ENCODE data around the gene PEPD. TPM values are rescaled to one million over a fixed set of nuclear protein-coding genes. Genes with fewer than 3 reads are reported as not detected.

The PEPD gene
- total RNA-seq, 2 experiments from 2014 or later: 17.5 to 23.0 TPM

GRCh38 chr19:33422369-33423180 is 99.0 kb downstream of the PEPD start:
- intact Hi-C loops (cut with DNase I, micrococcal nuclease): loop anchor here in 1 of 2 experiments (10.0 kb wide), 1 partner anchor 672 kb away; no protein-coding TSS in a partner anchor
- ChIA-PET CTCF (interaction anchor here (1.4 kb wide), 1 partner anchor 15 kb away, joined by 3 read pairs; no protein-coding TSS in a partner anchor), POLR2A (no interaction called here)
- Histone ChIP-seq H3K4me3 (ENCODE audit: low read length) (no peak overlapping the region), H3K4me1 (ENCODE audit: insufficient read depth, low read length) (no peaks in the 10 kb centered on the region), H3K36me3 (ENCODE audit: insufficient read depth, low read length) (no peaks in the 10 kb centered on the region), H3K27ac (ENCODE audit: low read depth in 1 of 2, low read length in 2 of 2) (no peak overlapping the region), H3K9me3 (ENCODE audit: control insufficient read depth in 1 of 2, insufficient read depth in 1 of 2, low read length in 2 of 2) (no peaks in the 10 kb centered on the region), H3K27me3 (ENCODE audit: control insufficient read depth in 1 of 2, insufficient read depth in 2 of 2, low read length in 2 of 2) (no peaks in the 10 kb centered on the region)
- Mint-ChIP-seq H3K4me1 (ENCODE audit: low read depth) (no peaks in the 10 kb centered on the region), H3K27me3 (no peaks in the 10 kb centered on the region), H3K27ac (no peak overlapping the region), H3K4me3 (no peak overlapping the region), H3K9me3 (no peaks in the 10 kb centered on the region), H3K36me3 (ENCODE audit: low read depth) (no peaks in the 10 kb centered on the region)
- DNase-seq (no peak), ATAC-seq (ENCODE audit: poor library complexity) (no peak)
- TF ChIP-seq CTCF (IDR thresholded peaks at IDR 0.05): no peak

GRCh38 chr19:33421368-33421767 is 100.2 kb downstream of the PEPD start:
- H3K4me1 Mint-ChIP-seq (ENCODE audit: low read depth): peaks cover 3% of the 10 kb centered on the region
- no peaks in the 10 kb centered on the region for H3K27me3 Mint-ChIP-seq
- ATAC-seq (ENCODE audit: poor library complexity): no peak

GRCh38 chr19:33420821-33421220 is 100.8 kb downstream of the PEPD start:
- ATAC-seq (ENCODE audit: poor library complexity): no peak
- intact Hi-C loops (cut with DNase I, micrococcal nuclease): loop anchor here in 1 of 2 experiments (10.0 kb wide), 1 partner anchor 674 kb away; no protein-coding TSS in a partner anchor
- Histone ChIP-seq H3K4me3 (ENCODE audit: low read length) (no peak overlapping the region), H3K36me3 (ENCODE audit: insufficient read depth, low read length) (no peaks in the 10 kb centered on the region), H3K4me1 (ENCODE audit: insufficient read depth, low read length) (peaks cover 9% of the 10 kb centered on the region), H3K9me3 (ENCODE audit: control insufficient read depth in 1 of 2, insufficient read depth in 1 of 2, low read length in 2 of 2) (no peaks in the 10 kb centered on the region), H3K27me3 (ENCODE audit: control insufficient read depth in 1 of 2, insufficient read depth in 2 of 2, low read length in 2 of 2) (no peaks in the 10 kb centered on the region), H3K27ac (ENCODE audit: low read depth in 1 of 2, low read length in 2 of 2) (no peak overlapping the region)
- H3K27ac Mint-ChIP-seq: no peak overlapping the region
- no peak for DNase-seq
- peaks cover 4% of the 10 kb centered on the region for H3K4me1 Mint-ChIP-seq (ENCODE audit: low read depth)
- POLR2A ChIA-PET: no interaction called here
- no peaks in the 10 kb centered on the region for H3K36me3 Mint-ChIP-seq (ENCODE audit: low read depth)
- no peak overlapping the region for H3K4me3 Mint-ChIP-seq
- H3K9me3 Mint-ChIP-seq: no peaks in the 10 kb centered on the region
- no peak for TF ChIP-seq CTCF (IDR thresholded peaks at IDR 0.05)
- H3K27me3 Mint-ChIP-seq: no peaks in the 10 kb centered on the region
- CTCF ChIA-PET: no interaction called here

More at GRCh38 chr19:33421368-33421767, 100.2 kb downstream of the PEPD start:
- H3K4me1 ChIP-seq (ENCODE audit: insufficient read depth, low read length): peaks cover 7% of the 10 kb centered on the region
- no peak overlapping the region for H3K4me3 ChIP-seq (ENCODE audit: low read length)
- no peaks in the 10 kb centered on the region for H3K36me3 ChIP-seq (ENCODE audit: insufficient read depth, low read length)
- H3K4me3 Mint-ChIP-seq: no peak overlapping the region
- no peak for DNase-seq
- ChIA-PET CTCF (interaction anchor here (1.4 kb wide), 1 partner anchor 14 kb away, joined by 3 read pairs; no protein-coding TSS in a partner anchor), POLR2A (no interaction called here)
- H3K36me3 Mint-ChIP-seq (ENCODE audit: low read depth): no peaks in the 10 kb centered on the region
- no peaks in the 10 kb centered on the region for H3K27me3 ChIP-seq (ENCODE audit: control insufficient read depth in 1 of 2, insufficient read depth in 2 of 2, low read length in 2 of 2)
- no peak for TF ChIP-seq CTCF (IDR thresholded peaks at IDR 0.05)
- no peak overlapping the region for H3K27ac ChIP-seq (ENCODE audit: low read depth in 1 of 2, low read length in 2 of 2)
- H3K27ac Mint-ChIP-seq: no peak overlapping the region
- H3K9me3 Mint-ChIP-seq: no peaks in the 10 kb centered on the region
- no peaks in the 10 kb centered on the region for H3K9me3 ChIP-seq (ENCODE audit: control insufficient read depth in 1 of 2, insufficient read depth in 1 of 2, low read length in 2 of 2)
- intact Hi-C loops (cut with DNase I, micrococcal nuclease): loop anchor here in 1 of 2 experiments (10.0 kb wide), 1 partner anchor 673 kb away; no protein-coding TSS in a partner anchor

Data from CD4-positive, alpha-beta T cell (primary cell).